OCI-LY7 (cell line): ENCODE data around the gene ZNF337. TPM values are rescaled to one million over a fixed set of nuclear protein-coding genes. Genes with fewer than 3 reads are reported as not detected.
"Not testable (repeated sequence)": the region's sequence is repeated elsewhere in the genome, so short reads cannot be mapped to it uniquely, and the experiment has no call there.

Source experiments
- BruUV-seq: library from RNA; stranded (reverse); fragments of 400-500 nt; replicated peaks from 2 replicates; lab custom pipeline; 2021; lab: Mats Ljungman, UMichigan
- CTCF ChIA-PET: fragments of 300-600 bp; sonication (Branson Sonifier 250); formaldehyde crosslinking; loops from one replicate; lab custom pipeline; 2022; ENCODE audit warnings: antibody characterized with exemption; ENCODE audit not compliant: unreplicated experiment; lab: Charles Lee
- POLR2A ChIA-PET: fragments of 300-600 bp; sonication (Branson Sonifier 250); formaldehyde crosslinking; loops from one replicate; lab custom pipeline; 2022; ENCODE audit warnings: antibody characterized with exemption; lab: Charles Lee
- DNase-seq: peaks from one replicate; pipeline ENCODE4 v3.0.0-alpha.2; 2015; ENCODE audit warnings: low spot score
- H2AFZ ChIP-seq: fragments of 200-600 bp; sonication (generic), shearing (Covaris generic); 2 replicates; pipeline ENCODE4 v1.6.1; 2014; ENCODE audit warnings: mild to moderate bottlenecking, antibody characterized with exemption, low read length, moderate library complexity
- H3K27ac ChIP-seq: fragments of 200-600 bp; sonication (generic); 2 replicates; pipeline ENCODE4 v1.5.1; 2014; ENCODE audit warnings: mixed run types, low read depth, mild to moderate bottlenecking, moderate library complexity, low read length, inconsistent platforms; ENCODE audit not compliant: poor library complexity, severe bottlenecking
- H3K36me3 ChIP-seq: fragments of 200-600 bp; sonication (generic); 2 replicates; pipeline ENCODE4 v1.6.1; 2014; ENCODE audit warnings: mild to moderate bottlenecking, antibody characterized with exemption, low read length, moderate library complexity, mixed read lengths; ENCODE audit not compliant: insufficient read depth
- H3K4me1 ChIP-seq: fragments of 200-600 bp; sonication (generic); 2 replicates; pipeline ENCODE4 v1.5.1; 2014; ENCODE audit warnings: mild to moderate bottlenecking, low read length; ENCODE audit not compliant: insufficient read depth, poor library complexity, severe bottlenecking
- H3K4me2 ChIP-seq: fragments of 200-600 bp; sonication (generic); 2 replicates; pipeline ENCODE4 v1.6.1; 2014; ENCODE audit warnings: mild to moderate bottlenecking, low read length
- H3K4me3 ChIP-seq: fragments of 200-600 bp; sonication (generic); 2 replicates; pipeline ENCODE4 v1.5.1; 2014; ENCODE audit warnings: mild to moderate bottlenecking, low read depth, low read length; ENCODE audit not compliant: poor library complexity, severe bottlenecking
- H3K79me2 ChIP-seq: fragments of 200-600 bp; sonication (generic); 2 replicates; pipeline ENCODE4 v1.6.1; 2016; ENCODE audit warnings: low read depth, mild to moderate bottlenecking, low read length, moderate library complexity, mixed read lengths; ENCODE audit not compliant: insufficient read depth
- H3K9me2 ChIP-seq: fragments of 200-600 bp; sonication (generic); 2 replicates; pipeline ENCODE4 v1.6.1; 2016; ENCODE audit warnings: mild to moderate bottlenecking, low read length, mixed read lengths; ENCODE audit not compliant: insufficient read depth
- H3K9me3 ChIP-seq: fragments of 200-600 bp; sonication (generic); 2 replicates; pipeline ENCODE4 v1.6.1; 2014; ENCODE audit warnings: mild to moderate bottlenecking, mixed run types, low read length, mixed read lengths
- H4K20me1 ChIP-seq: fragments of 200-600 bp; sonication (generic); 2 replicates; pipeline ENCODE4 v1.6.1; 2014; ENCODE audit warnings: mild to moderate bottlenecking, antibody characterized with exemption, low read length, moderate library complexity, mixed read lengths; ENCODE audit not compliant: insufficient read depth
- CTCF ChIP-seq: fragments of 200-600 bp; sonication (generic); conservative IDR thresholded peaks from 2 replicates; pipeline ENCODE4 v1.5.1; 2014; ENCODE audit warnings: mild to moderate bottlenecking, antibody characterized with exemption, low read length, moderate library complexity, mixed read lengths
- EZH2phosphoT487 ChIP-seq: fragments of 200-600 bp; sonication (generic); IDR thresholded peaks from 2 replicates; pipeline ENCODE4 v1.6.1; 2018; ENCODE audit warnings: low read depth, borderline replicate concordance, mild to moderate bottlenecking, mixed run types, antibody characterized with exemption, low read length, moderate library complexity, mixed read lengths
- intact Hi-C: fragments of 100-400 bp; cut with micrococcal nuclease; formaldehyde crosslinking; loops from one replicate; pipeline ENCODE4 v1.10.0; 2022; ENCODE audit not compliant: unreplicated experiment
- total RNA-seq, 2 experiments: library from RNA; depleted of rRNA in 1 of 2; stranded (reverse); fragments of >200 nt in 1 of 2; shearing (Covaris generic) in 1 of 2; gene quantifications; 2 replicates each; pipeline ENCODE4 v1.2.3, GENCODE V29; 2014 to 2022

ZNF337 gene
- total RNA-seq, 2 experiments from 2014 or later = 13.3 to 15.1 TPM

GRCh38 chr20:25725639-25726038 is 29.0 kb upstream of the ZNF337 start:
- no peaks in the 10 kb centered on the region for H3K4me1 ChIP-seq
- peaks cover 15% of the 10 kb centered on the region; the same call in 1 of the 2 replicates for H3K9me3 ChIP-seq
- intact Hi-C loops = no loop called here
- no peak overlapping the region for H3K4me3 ChIP-seq
- no peak for DNase-seq
- H4K20me1 ChIP-seq = no peaks in the 10 kb centered on the region
- CTCF ChIA-PET = no interaction called here
- no peak overlapping the region for H3K27ac ChIP-seq
- no TSS peak for BruUV-seq
- POLR2A ChIA-PET = no interaction called here
- H3K36me3 ChIP-seq = no peaks in the 10 kb centered on the region
- no peaks in the 10 kb centered on the region for H3K9me2 ChIP-seq
- no peaks in the 10 kb centered on the region for H3K79me2 ChIP-seq
- no peak overlapping the region for H2AFZ ChIP-seq
- no peak overlapping the region for H3K4me2 ChIP-seq
- TF ChIP-seq EZH2phosphoT487 (no peak), CTCF (no peak)

DNA sequence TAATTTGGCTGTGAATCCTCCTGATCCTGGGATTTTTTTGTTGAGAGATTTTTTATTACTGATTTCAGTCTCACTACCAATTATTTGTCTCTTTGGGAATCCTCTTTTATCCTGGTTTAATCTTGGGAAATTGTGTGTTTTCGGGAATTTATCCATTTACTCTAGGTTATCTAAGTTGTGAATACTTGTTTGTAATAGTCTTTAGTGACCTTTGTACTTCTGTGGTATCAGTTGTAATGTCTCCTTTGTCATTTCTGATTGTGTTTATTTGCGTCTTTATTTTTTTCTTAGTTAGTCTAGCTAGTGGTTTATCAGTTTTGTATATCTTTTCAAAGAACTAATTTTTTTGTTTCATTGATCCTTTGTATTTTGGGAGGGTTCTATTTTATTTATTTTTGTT is 27.3 kb upstream of the ZNF337 start:
- no peaks in the 10 kb centered on the region for H3K9me2 ChIP-seq
- ChIA-PET CTCF (no interaction called here), POLR2A (interaction anchor here (0.7 kb wide), 1 partner anchor 1028 kb away, joined by 3 read pairs; no protein-coding TSS in a partner anchor)
- DNase-seq = no peak
- H3K79me2 ChIP-seq = no peaks in the 10 kb centered on the region
- no peaks in the 10 kb centered on the region for H4K20me1 ChIP-seq
- H3K36me3 ChIP-seq = no peaks in the 10 kb centered on the region
- TF ChIP-seq CTCF (no peak), EZH2phosphoT487 (no peak)
- H3K27ac ChIP-seq = no peak overlapping the region
- intact Hi-C loops = no loop called here
- H3K9me3 ChIP-seq = peaks cover 15% of the 10 kb centered on the region; the same call in 1 of the 2 replicates
- no TSS peak for BruUV-seq
- no peak overlapping the region for H3K4me3 ChIP-seq
- H3K4me2 ChIP-seq = no peak overlapping the region
- no peak overlapping the region for H2AFZ ChIP-seq
- H3K4me1 ChIP-seq = no peaks in the 10 kb centered on the region

DNA sequence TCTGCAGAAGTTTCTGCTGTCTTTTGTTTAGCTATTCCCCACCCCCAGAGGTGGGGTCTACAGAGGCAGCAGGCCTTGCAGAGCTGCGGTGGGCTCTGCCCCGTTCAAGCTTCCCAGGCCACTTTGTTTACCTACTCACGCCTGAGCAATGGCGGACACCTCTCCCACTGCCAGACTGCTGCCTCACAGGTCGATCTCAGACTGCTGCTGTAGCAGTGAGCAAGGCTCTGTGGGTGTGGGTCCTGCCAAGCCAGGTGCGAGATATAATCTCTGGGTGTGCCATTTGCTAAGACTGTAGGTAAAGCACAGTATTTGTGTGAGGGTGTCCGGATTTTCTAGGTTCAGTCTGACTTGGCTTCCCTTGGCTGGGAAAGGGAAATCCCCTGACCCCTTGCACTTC is 23.6 kb upstream of the ZNF337 start:
- no peak overlapping the region for H2AFZ ChIP-seq
- ChIA-PET POLR2A (interaction anchor here (0.6 kb wide), 1 partner anchor 17 kb away, joined by 3 read pairs; no protein-coding TSS in a partner anchor), CTCF (no interaction called here)
- BruUV-seq = no TSS peak
- no peak overlapping the region for H3K27ac ChIP-seq
- no peak for TF ChIP-seq EZH2phosphoT487
- no peaks in the 10 kb centered on the region for H3K9me3 ChIP-seq
- no peaks in the 10 kb centered on the region for H3K36me3 ChIP-seq
- no peak overlapping the region for H3K4me3 ChIP-seq
- no peaks in the 10 kb centered on the region for H3K79me2 ChIP-seq
- H3K4me1 ChIP-seq = no peaks in the 10 kb centered on the region
- no peak for DNase-seq
- H3K9me2 ChIP-seq = no peaks in the 10 kb centered on the region
- intact Hi-C loops = no loop called here
- H3K4me2 ChIP-seq = no peak overlapping the region
- no peaks in the 10 kb centered on the region for H4K20me1 ChIP-seq

- DNase-seq, BruUV-seq, POLR2A ChIA-PET, H3K4me3 ChIP-seq, H3K4me1 ChIP-seq, H4K20me1 ChIP-seq, H3K79me2 ChIP-seq, H3K36me3 ChIP-seq, intact Hi-C loops, H3K9me3 ChIP-seq, H3K9me2 ChIP-seq, H2AFZ ChIP-seq, CTCF ChIA-PET, H3K27ac ChIP-seq, H3K4me2 ChIP-seq: not testable (repeated sequence)
Observed at GRCh38 chr20:25718896-25719809, 22.5 kb upstream of the ZNF337 start.
